GM21528 (cell line): Measurements from ENCODE around the gene PSMB9.
"Not testable (repeated sequence)": the region's sequence is repeated elsewhere in the genome, so short reads cannot be mapped to it uniquely, and the experiment has no call there.

ENCODE experiments used
- ATAC-seq: cut with Tn5 transposase; IDR thresholded peaks from one replicate; pipeline ENCODE4 v1.9.1; 2021; ENCODE audit warnings: mild to moderate bottlenecking, moderate library complexity; ENCODE audit not compliant: unreplicated experiment, low FRiP score

PSMB9 gene

DNA sequence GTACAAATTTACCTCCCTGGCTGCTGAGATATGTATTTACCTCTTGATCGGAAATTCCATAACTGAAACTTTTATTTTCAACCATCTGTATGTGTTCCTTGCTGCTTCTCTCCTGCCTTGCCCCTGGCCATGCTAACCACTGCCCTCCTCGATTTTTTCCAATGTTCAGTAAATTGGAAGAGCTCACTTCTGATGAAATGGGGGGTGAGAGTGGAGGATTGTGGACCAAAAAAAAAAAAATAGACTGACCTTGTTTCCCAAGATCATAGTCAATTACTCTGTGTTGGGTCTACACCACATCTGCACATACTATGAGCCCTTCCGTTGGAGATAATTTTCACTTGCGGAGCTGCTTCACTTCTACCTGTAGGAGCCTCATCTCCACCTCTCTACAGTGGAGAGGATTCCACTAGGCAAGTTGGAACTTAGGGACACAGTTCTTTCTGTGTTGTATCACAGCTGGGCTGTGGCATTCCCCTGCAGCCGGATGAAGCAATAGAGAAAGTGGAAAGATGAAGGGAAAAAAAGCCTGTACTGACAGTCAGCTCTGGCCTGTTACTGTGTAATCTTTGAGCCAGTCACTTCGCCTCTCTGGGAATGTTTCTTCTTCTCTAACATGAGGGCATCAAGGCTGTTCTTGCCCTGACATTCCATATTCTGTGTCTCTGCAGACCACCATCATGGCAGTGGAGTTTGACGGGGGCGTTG, 1.6 kb downstream of the PSMB9 start:
- ATAC-seq = no peak

- no peak for ATAC-seq
Measured at GRCh38 chr6:32857156-32857891, 3.3 kb downstream of the PSMB9 start.

- no peak for ATAC-seq
Measured at GRCh38 chr6:32858194-32858593, 4.2 kb downstream of the PSMB9 start.

DNA sequence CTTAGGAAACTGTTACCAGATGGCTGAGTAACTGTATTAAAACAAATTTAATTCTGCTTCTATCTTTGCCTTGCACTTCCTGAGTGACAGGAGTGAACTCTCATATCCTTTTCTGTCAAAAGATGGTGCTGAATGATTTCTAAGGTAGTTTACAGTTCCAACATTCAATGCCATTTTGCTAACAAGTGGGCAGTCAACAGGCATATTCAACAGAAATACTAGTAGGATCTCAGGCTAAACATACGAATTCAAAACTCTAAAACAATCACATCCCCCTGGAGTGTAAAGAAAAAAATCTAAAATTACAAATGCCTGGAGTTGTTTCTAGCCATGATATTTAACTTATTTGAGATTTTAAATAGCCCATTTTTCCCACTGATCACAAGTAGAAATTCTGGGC, 6.7 kb downstream of the PSMB9 start:
- no peak for ATAC-seq

- no peak for ATAC-seq
Measured at GRCh38 chr6:32862725-32863124, 8.7 kb downstream of the PSMB9 start.

- no peak for ATAC-seq
Measured at GRCh38 chr6:32865724-32866443, 11.9 kb downstream of the PSMB9 start.

DNA sequence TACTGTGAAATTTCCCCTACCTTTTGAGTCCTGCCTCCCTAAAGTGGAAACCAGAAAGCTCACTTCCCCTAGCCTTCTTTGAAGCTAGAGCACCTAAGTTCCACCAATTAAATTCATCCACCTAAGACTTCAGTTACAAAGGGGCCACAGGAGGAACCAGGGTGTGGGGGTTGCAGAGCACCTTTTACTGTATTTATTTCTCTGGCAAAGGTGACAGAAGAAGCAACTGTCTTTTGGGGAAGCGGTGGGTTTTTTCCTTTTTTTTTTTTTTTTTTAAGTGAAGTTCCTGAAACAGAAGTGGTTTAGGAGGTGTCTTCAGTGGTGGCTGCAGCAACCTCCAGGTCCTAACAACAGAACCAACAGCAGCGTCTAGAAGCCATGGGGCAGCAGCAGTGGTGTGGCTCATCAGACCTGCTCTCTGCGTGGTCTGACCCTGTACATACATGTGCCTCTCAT, 13.1 kb downstream of the PSMB9 start:
- no peak for ATAC-seq

DNA sequence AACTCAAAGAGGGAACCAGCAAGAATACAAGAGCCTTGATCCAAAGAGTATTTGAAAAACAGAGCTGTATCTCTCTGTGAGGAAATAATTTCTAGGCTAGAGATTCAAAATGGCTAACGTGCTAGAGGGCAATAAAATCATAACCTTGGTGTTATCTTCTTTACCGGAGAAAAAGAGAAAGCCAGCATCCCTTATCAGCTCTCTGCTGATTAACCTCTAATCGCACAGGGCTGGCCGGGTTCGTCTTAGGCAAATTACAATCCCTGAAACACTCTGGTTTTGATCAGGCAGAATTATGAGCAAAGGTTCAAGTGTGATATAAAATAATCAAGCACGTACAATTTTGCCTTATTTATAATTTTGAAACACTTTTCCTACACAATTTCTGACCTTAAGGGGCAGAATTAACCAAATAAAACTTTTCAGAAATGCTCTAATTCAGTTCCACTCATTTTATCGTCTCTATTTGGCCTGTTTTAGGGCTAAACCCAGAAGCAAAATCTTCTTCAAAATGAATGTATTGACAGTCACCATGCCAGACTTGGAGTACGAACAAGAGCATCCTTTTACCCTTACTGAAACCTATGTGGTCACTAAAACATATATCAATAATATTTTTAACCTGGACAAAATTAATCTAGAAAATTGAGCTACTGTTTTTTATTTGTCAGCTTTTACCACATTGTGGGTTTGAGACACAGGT, 13.7 kb downstream of the PSMB9 start:
- no peak for ATAC-seq

DNA sequence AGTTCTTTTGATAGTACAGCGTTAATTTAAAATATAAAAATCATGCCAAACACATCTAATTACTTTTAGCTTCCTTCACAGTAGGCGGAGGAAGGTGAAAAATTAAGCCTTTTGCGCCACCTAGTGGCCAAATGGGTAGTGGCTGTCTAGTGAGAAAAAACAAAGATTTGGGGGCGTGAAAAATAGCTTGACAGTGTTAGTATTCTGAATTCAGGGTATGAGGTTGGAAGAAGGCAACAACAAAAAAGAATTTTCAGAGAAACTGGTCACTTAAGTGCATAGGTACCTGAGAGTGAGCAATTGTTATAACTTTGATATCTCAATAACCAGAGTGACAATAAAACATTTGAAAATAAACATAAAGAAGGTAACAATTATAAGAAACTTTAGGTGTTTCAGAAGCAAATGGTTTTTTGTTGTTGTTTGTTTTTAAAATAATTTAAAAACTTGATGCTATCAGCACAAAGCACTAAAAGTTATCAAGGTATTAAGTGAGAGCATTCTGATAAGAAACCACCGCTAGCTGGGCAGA, 14.3 kb downstream of the PSMB9 start:
- no peak for ATAC-seq

DNA sequence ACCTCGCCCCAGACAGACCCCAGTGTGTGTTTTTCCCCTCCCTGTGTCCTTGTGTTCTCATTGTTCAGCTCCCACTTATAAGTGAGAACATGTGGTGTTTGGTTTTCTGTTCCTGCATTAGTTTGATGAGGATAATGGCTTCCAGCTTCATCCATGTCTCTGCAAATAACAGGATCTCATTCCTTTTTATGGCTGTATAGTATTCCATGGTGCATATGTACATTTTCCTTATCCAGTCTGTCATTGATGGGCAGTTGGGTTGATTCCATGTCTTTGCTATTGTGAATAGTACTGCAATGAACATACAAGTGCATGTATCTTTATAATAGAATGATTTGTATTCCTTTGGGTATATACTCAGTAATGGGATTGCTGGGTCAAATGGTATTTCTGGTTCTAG, 20.0 kb downstream of the PSMB9 start:
- ATAC-seq = not testable (repeated sequence)

GRCh38 chr6:32876603-32877002, 22.6 kb downstream of the PSMB9 start:
- no peak for ATAC-seq

DNA sequence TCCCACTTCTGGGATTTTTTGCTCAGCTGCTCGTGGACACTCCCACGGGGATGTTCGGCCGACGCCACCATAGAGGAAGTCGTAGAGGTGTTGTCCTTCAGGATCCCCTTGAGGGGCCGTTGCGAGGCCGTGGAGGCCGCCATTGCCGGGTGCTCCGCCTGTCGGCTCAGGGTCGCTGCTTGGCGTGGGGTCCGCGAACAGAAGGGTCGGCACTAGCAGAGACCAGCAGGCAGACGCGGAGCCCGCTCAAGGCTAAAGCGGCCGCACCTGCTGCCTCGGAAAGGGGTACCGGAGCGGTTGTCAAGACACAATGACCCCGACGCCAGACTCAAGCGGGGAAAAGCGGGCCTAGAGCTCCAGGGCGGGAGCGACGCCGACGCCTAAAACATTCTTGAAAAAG, 25.7 kb downstream of the PSMB9 start:
- no peak for ATAC-seq

DNA sequence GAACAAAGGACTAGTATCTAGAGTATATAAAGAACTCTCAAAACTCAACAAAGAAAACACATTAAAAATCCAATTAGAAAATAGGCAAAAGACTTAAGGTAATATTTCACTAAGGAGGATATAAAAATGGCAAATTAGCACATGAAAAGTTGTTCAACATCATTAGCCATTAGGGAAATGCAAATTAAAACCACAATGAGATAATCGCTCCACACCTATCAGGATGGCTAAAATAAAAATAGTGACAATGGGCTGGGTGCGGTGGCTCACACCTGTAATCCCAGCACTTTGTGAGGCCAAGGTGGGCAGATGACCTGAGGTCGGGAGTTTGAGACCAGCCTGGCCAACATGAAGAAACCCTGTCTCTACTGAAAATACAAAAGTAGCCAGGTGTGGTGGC, 27.0 kb downstream of the PSMB9 start:
- not testable (repeated sequence) for ATAC-seq

- no peak for ATAC-seq
Measured at GRCh38 chr6:32882879-32883250, 28.9 kb downstream of the PSMB9 start.

- no peak for ATAC-seq
Measured at GRCh38 chr6:32883789-32884188, 29.8 kb downstream of the PSMB9 start.

GRCh38 chr6:32885698-32886286, 31.8 kb downstream of the PSMB9 start:
- ATAC-seq = no peak

GRCh38 chr6:32886681-32887383, 32.8 kb downstream of the PSMB9 start:
- ATAC-seq = no peak

GRCh38 chr6:32887616-32888015, 33.6 kb downstream of the PSMB9 start:
- no peak for ATAC-seq

GRCh38 chr6:32888576-32888975, 34.6 kb downstream of the PSMB9 start:
- no peak for ATAC-seq

GRCh38 chr6:32889533-32889932, 35.5 kb downstream of the PSMB9 start:
- ATAC-seq = no peak
